SK-N-SH treated with all-trans-retinoic acid at 6 μM for 48 hours (cell line): ENCODE data around the gene GREM2.

Experiments used
- ATAC-seq: fragments of 200-7000 bp; cut with Tn5 transposase; 3 replicates; pipeline ENCODE4 v1.9.1; 2020; ENCODE audit warnings: mild to moderate bottlenecking, moderate library complexity
- ARNTL ChIP-seq: fragments of 450-650 bp; formaldehyde crosslinking; IDR thresholded peaks from 2 replicates; pipeline ENCODE4 v1.5.0; 2020; ENCODE audit warnings: low read depth, mild to moderate bottlenecking, moderate library complexity, borderline replicate concordance
- BACH2 ChIP-seq: fragments of 250-450 bp; sonication (Bioruptor Pico); IDR thresholded peaks from 2 replicates; pipeline ENCODE4 v1.9.0; 2021; ENCODE audit warnings: mild to moderate bottlenecking, borderline replicate concordance
- CSDC2 ChIP-seq: fragments of 250-450 bp; sonication (Bioruptor Pico); IDR thresholded peaks from 2 replicates; pipeline ENCODE4 v1.5.0; 2020; ENCODE audit warnings: mild to moderate bottlenecking, moderate library complexity
- ESRRG ChIP-seq: fragments of 250-450 bp; sonication (Bioruptor Pico); IDR thresholded peaks from 2 replicates; pipeline ENCODE4 v1.6.1; 2021; ENCODE audit warnings: mild to moderate bottlenecking
- GLIS3 ChIP-seq: fragments of 250-450 bp; sonication (Bioruptor Pico); IDR thresholded peaks from 2 replicates; pipeline ENCODE4 v1.5.0; 2020; ENCODE audit warnings: mild to moderate bottlenecking, moderate library complexity
- ISL1 ChIP-seq: fragments of 250-450 bp; sonication (Bioruptor Pico); IDR thresholded peaks from 2 replicates; pipeline ENCODE4 v2.1.2; 2022; ENCODE audit warnings: mild to moderate bottlenecking, moderate library complexity
- OSR1 ChIP-seq: fragments of 250-450 bp; sonication (Bioruptor Pico); IDR thresholded peaks from 2 replicates; pipeline ENCODE4 v1.8.0; 2022; ENCODE audit warnings: moderate library complexity, mild to moderate bottlenecking, inconsistent platforms
- PPARA ChIP-seq: fragments of 250-450 bp; sonication (Bioruptor Pico); IDR thresholded peaks from 2 replicates; pipeline ENCODE4 v1.5.0; 2020; ENCODE audit warnings: mild to moderate bottlenecking, borderline replicate concordance
- SNAI2 ChIP-seq: fragments of 250-450 bp; sonication (Bioruptor Pico); IDR thresholded peaks from 2 replicates; pipeline ENCODE4 v1.5.0; 2020; ENCODE audit warnings: mild to moderate bottlenecking, moderate library complexity
- TCF4 ChIP-seq: fragments of 250-450 bp; sonication (Bioruptor Pico); IDR thresholded peaks from 2 replicates; pipeline ENCODE4 v1.8.0; 2021; ENCODE audit warnings: mild to moderate bottlenecking, moderate library complexity, borderline replicate concordance
- TOX ChIP-seq: fragments of 250-450 bp; sonication (Bioruptor Pico); IDR thresholded peaks from 2 replicates; pipeline ENCODE4 v1.8.0; 2021; ENCODE audit warnings: mild to moderate bottlenecking, moderate library complexity, borderline replicate concordance
- ZC3H10 ChIP-seq: fragments of 250-450 bp; sonication (Bioruptor Pico); IDR thresholded peaks from 2 replicates; pipeline ENCODE4 v1.5.1; 2021; ENCODE audit warnings: mild to moderate bottlenecking, moderate library complexity
- ZFP3 ChIP-seq: fragments of 250-450 bp; sonication (Bioruptor Pico); IDR thresholded peaks from 2 replicates; pipeline ENCODE4 v1.5.0; 2020; ENCODE audit warnings: mild to moderate bottlenecking, moderate library complexity
- ZFP30 ChIP-seq: fragments of 450-650 bp; formaldehyde crosslinking; IDR thresholded peaks from 2 replicates; pipeline ENCODE4 v1.5.0; 2022; ENCODE audit warnings: mild to moderate bottlenecking, moderate library complexity
- ZNF565 ChIP-seq: fragments of 450-650 bp; formaldehyde crosslinking; conservative IDR thresholded peaks from 2 replicates; pipeline ENCODE4 v1.5.0; 2020; ENCODE audit warnings: low read depth, mild to moderate bottlenecking, moderate library complexity
- ZNF70 ChIP-seq: fragments of 450-650 bp; formaldehyde crosslinking; IDR thresholded peaks from 2 replicates; pipeline ENCODE4 v1.5.0; 2020; ENCODE audit warnings: mild to moderate bottlenecking, moderate library complexity
- TF ChIP-seq, protein P1 (sequence below): fragments of 250-450 bp; sonication (Bioruptor Pico); IDR thresholded peaks from 2 replicates; pipeline ENCODE4 v1.5.1; 2020; ENCODE audit warnings: low read depth, mild to moderate bottlenecking, moderate library complexity
- TF ChIP-seq, protein P2 (sequence below): fragments of 250-450 bp; sonication (Bioruptor Pico); IDR thresholded peaks from 2 replicates; pipeline ENCODE4 v1.8.0; 2021; ENCODE audit warnings: low read depth, mild to moderate bottlenecking, moderate library complexity, borderline replicate concordance
- TF ChIP-seq, protein P3 (sequence below): fragments of 250-450 bp; sonication (Bioruptor Pico); IDR thresholded peaks from 2 replicates; pipeline ENCODE4 v1.5.0; 2020; ENCODE audit warnings: mild to moderate bottlenecking, moderate library complexity
- TF ChIP-seq, protein P4 (sequence below): fragments of 250-450 bp; sonication (Bioruptor Pico); IDR thresholded peaks from 2 replicates; pipeline ENCODE4 v1.8.0; 2020; ENCODE audit warnings: mild to moderate bottlenecking, moderate library complexity, borderline replicate concordance

GREM2 gene

GRCh38 chr1:240464099-240464498, 147.9 kb downstream of the GREM2 start (continued):
- TF ChIP-seq ESRRG (CRISPR knock-in tag): no peak

GRCh38 chr1:240462766-240463395, 149.1 kb downstream of the GREM2 start:
- TF ChIP-seq BACH2 (CRISPR knock-in tag): no peak
- no peak for TF ChIP-seq ESRRG (CRISPR knock-in tag)
- no peak for TF ChIP-seq PPARA (CRISPR knock-in tag)
- TF ChIP-seq ZC3H10 (CRISPR knock-in tag): no peak
- no peak for TF ChIP-seq ZFP30
- TF ChIP-seq TCF4 (CRISPR knock-in tag): no peak
- TF ChIP-seq CSDC2 (CRISPR knock-in tag): no peak
- TF ChIP-seq, all 23 proteins: peak for 0
- no peak for ATAC-seq

DNA sequence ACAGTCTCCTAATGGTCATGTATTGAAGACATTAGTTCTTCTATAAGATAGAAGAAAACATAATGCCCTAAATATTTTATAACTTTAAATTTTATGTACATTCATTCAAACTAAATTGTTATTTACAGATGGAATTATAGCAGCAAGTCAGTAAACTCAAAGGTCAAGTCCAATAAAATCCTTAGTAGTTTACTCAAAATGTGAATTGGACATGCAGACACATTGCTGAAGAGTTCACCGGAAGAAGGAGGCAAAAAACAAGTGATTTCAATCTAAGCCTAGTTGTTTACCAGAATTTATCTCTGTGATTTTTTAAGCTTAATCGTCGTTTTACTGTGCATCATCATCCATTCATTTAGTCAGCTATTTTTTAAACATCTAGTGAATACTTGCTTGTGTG, 149.7 kb downstream of the GREM2 start:
- no peak for ATAC-seq
- TF ChIP-seq ZFP30 (no peak), PPARA (CRISPR knock-in tag) (no peak), TCF4 (CRISPR knock-in tag) (no peak), CSDC2 (CRISPR knock-in tag) (no peak), ZNF70 (CRISPR knock-in tag) (no peak), BACH2 (CRISPR knock-in tag) (no peak), SNAI2 (CRISPR knock-in tag) (no peak)
- TF ChIP-seq, protein P1, sequence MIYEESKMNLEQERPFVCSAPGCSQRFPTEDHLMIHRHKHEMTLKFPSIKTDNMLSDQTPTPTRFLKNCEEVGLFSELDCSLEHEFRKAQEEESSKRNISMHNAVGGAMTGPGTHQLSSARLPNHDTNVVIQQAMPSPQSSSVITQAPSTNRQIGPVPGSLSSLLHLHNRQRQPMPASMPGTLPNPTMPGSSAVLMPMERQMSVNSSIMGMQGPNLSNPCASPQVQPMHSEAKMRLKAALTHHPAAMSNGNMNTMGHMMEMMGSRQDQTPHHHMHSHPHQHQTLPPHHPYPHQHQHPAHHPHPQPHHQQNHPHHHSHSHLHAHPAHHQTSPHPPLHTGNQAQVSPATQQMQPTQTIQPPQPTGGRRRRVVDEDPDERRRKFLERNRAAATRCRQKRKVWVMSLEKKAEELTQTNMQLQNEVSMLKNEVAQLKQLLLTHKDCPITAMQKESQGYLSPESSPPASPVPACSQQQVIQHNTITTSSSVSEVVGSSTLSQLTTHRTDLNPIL (CRISPR knock-in tag): no peak
- TF ChIP-seq, protein P2, sequence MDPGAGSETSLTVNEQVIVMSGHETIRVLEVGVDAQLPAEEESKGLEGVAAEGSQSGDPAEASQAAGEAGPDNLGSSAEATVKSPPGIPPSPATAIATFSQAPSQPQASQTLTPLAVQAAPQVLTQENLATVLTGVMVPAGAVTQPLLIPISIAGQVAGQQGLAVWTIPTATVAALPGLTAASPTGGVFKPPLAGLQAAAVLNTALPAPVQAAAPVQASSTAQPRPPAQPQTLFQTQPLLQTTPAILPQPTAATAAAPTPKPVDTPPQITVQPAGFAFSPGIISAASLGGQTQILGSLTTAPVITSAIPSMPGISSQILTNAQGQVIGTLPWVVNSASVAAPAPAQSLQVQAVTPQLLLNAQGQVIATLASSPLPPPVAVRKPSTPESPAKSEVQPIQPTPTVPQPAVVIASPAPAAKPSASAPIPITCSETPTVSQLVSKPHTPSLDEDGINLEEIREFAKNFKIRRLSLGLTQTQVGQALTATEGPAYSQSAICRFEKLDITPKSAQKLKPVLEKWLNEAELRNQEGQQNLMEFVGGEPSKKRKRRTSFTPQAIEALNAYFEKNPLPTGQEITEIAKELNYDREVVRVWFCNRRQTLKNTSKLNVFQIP (CRISPR knock-in tag): no peak

- TF ChIP-seq SNAI2 (CRISPR knock-in tag): no peak
- TF ChIP-seq, protein P2 (CRISPR knock-in tag): no peak
- no peak for TF ChIP-seq BACH2 (CRISPR knock-in tag)
- no peak for TF ChIP-seq ARNTL
- no peak for TF ChIP-seq CSDC2 (CRISPR knock-in tag)
- TF ChIP-seq OSR1 (CRISPR knock-in tag): no peak
- no peak for TF ChIP-seq ISL1 (CRISPR knock-in tag)
- TF ChIP-seq, protein P3, sequence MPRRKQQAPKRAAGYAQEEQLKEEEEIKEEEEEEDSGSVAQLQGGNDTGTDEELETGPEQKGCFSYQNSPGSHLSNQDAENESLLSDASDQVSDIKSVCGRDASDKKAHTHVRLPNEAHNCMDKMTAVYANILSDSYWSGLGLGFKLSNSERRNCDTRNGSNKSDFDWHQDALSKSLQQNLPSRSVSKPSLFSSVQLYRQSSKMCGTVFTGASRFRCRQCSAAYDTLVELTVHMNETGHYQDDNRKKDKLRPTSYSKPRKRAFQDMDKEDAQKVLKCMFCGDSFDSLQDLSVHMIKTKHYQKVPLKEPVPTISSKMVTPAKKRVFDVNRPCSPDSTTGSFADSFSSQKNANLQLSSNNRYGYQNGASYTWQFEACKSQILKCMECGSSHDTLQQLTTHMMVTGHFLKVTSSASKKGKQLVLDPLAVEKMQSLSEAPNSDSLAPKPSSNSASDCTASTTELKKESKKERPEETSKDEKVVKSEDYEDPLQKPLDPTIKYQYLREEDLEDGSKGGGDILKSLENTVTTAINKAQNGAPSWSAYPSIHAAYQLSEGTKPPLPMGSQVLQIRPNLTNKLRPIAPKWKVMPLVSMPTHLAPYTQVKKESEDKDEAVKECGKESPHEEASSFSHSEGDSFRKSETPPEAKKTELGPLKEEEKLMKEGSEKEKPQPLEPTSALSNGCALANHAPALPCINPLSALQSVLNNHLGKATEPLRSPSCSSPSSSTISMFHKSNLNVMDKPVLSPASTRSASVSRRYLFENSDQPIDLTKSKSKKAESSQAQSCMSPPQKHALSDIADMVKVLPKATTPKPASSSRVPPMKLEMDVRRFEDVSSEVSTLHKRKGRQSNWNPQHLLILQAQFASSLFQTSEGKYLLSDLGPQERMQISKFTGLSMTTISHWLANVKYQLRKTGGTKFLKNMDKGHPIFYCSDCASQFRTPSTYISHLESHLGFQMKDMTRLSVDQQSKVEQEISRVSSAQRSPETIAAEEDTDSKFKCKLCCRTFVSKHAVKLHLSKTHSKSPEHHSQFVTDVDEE: no peak
- no peak for TF ChIP-seq GLIS3 (CRISPR knock-in tag)
- no peak for TF ChIP-seq TOX (CRISPR knock-in tag)
- TF ChIP-seq ZNF565 (CRISPR knock-in tag): no peak
- TF ChIP-seq, protein P4, sequence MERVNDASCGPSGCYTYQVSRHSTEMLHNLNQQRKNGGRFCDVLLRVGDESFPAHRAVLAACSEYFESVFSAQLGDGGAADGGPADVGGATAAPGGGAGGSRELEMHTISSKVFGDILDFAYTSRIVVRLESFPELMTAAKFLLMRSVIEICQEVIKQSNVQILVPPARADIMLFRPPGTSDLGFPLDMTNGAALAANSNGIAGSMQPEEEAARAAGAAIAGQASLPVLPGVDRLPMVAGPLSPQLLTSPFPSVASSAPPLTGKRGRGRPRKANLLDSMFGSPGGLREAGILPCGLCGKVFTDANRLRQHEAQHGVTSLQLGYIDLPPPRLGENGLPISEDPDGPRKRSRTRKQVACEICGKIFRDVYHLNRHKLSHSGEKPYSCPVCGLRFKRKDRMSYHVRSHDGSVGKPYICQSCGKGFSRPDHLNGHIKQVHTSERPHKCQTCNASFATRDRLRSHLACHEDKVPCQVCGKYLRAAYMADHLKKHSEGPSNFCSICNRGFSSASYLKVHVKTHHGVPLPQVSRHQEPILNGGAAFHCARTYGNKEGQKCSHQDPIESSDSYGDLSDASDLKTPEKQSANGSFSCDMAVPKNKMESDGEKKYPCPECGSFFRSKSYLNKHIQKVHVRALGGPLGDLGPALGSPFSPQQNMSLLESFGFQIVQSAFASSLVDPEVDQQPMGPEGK (CRISPR knock-in tag): no peak
- no peak for TF ChIP-seq ESRRG (CRISPR knock-in tag)
- no peak for TF ChIP-seq ZFP3 (CRISPR knock-in tag)
- TF ChIP-seq, protein P1 (CRISPR knock-in tag): no peak
- no peak for ATAC-seq
These were observed 154.8 kb downstream of the GREM2 start for GRCh38 chr1:240457203-240457602.
